ENCODE results near the gene PPP3R2. TPM values are rescaled to one million over a fixed set of nuclear protein-coding genes. Genes with fewer than 3 reads are reported as not detected.

Gene PPP3R2
- total RNA-seq, 6 donors from 2014 or later: not detected

- ATAC-seq (ENCODE audit: low FRiP score in 2 of 2): no peak
- 74 to 92% methylated on average over 1 of the region's 1 CpG for WGBS, 2 donors
Observed at GRCh38 chr9:101635473-101635872, 40.7 kb upstream of the PPP3R2 start.

GRCh38 chr9:101634741-101635409, 40.1 kb upstream of the PPP3R2 start:
- WGBS, 2 donors: 72 to 86% methylated on average over 4 of the region's 4 CpGs
- TF ChIP-seq, protein P1, sequence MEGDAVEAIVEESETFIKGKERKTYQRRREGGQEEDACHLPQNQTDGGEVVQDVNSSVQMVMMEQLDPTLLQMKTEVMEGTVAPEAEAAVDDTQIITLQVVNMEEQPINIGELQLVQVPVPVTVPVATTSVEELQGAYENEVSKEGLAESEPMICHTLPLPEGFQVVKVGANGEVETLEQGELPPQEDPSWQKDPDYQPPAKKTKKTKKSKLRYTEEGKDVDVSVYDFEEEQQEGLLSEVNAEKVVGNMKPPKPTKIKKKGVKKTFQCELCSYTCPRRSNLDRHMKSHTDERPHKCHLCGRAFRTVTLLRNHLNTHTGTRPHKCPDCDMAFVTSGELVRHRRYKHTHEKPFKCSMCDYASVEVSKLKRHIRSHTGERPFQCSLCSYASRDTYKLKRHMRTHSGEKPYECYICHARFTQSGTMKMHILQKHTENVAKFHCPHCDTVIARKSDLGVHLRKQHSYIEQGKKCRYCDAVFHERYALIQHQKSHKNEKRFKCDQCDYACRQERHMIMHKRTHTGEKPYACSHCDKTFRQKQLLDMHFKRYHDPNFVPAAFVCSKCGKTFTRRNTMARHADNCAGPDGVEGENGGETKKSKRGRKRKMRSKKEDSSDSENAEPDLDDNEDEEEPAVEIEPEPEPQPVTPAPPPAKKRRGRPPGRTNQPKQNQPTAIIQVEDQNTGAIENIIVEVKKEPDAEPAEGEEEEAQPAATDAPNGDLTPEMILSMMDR (IDR thresholded peaks at IDR 0.05): no peak
- TF ChIP-seq EP300 (IDR thresholded peaks at IDR 0.05) (no peak), POLR2A (IDR thresholded peaks at IDR 0.05) (no peak), POLR2AphosphoS5 (IDR thresholded peaks at IDR 0.05) (no peak)
- H3K9me3 ChIP-seq: no peaks in the 10 kb centered on the region
- no peaks in the 10 kb centered on the region for H3K36me3 ChIP-seq
- H3K27me3 ChIP-seq: no peaks in the 10 kb centered on the region
- ATAC-seq (ENCODE audit: low FRiP score in 2 of 2) (no peak), DNase-seq (no peak)
- H3K4me1 ChIP-seq: no peaks in the 10 kb centered on the region
- no peak overlapping the region for H3K27ac ChIP-seq
- no peak overlapping the region for H3K4me3 ChIP-seq

More at GRCh38 chr9:101635473-101635872, 40.7 kb upstream of the PPP3R2 start:
- no peak for DNase-seq
- no peak overlapping the region for H3K27ac ChIP-seq
- no peak overlapping the region for H3K4me3 ChIP-seq
- no peaks in the 10 kb centered on the region for H3K36me3 ChIP-seq
- no peaks in the 10 kb centered on the region for H3K27me3 ChIP-seq
- TF ChIP-seq, protein P1 (IDR thresholded peaks at IDR 0.05): no peak
- TF ChIP-seq EP300 (IDR thresholded peaks at IDR 0.05): no peak
- H3K9me3 ChIP-seq: no peaks in the 10 kb centered on the region
- H3K4me1 ChIP-seq: no peaks in the 10 kb centered on the region

DNA sequence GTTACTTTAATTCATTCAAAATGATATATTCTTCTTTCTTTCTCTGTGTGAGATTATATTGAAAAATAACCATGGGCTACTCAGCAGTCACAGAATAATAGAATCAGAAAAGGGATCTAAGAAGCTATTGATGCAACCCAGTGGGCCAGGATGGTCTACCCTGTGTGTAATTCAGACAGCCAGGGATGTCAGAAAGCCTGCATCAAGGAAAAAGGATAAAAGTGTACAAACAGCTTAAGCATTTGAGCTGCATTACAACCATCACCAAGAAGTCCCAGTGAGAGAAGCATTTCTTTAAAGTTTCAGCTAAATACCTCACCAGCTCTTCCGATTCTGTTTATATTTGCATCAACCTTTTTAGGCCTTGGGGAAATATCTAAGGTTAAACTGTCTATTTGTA, 37.8 kb upstream of the PPP3R2 start:
- DNase-seq: no peak
- WGBS, 2 donors: 82 to 88% methylated on average over 1 of the region's 1 CpG
- no peaks in the 10 kb centered on the region for H3K9me3 ChIP-seq
- H3K27ac ChIP-seq: no peak overlapping the region
- H3K4me1 ChIP-seq: no peaks in the 10 kb centered on the region
- H3K4me3 ChIP-seq: no peak overlapping the region
- TF ChIP-seq POLR2A (IDR thresholded peaks at IDR 0.05) (no peak), POLR2AphosphoS5 (IDR thresholded peaks at IDR 0.05) (no peak), EP300 (IDR thresholded peaks at IDR 0.05) (no peak)
- TF ChIP-seq, protein P1 (IDR thresholded peaks at IDR 0.05): no peak
- no peaks in the 10 kb centered on the region for H3K27me3 ChIP-seq
- no peak for ATAC-seq (ENCODE audit: low FRiP score in 2 of 2)
- no peaks in the 10 kb centered on the region for H3K36me3 ChIP-seq

DNA sequence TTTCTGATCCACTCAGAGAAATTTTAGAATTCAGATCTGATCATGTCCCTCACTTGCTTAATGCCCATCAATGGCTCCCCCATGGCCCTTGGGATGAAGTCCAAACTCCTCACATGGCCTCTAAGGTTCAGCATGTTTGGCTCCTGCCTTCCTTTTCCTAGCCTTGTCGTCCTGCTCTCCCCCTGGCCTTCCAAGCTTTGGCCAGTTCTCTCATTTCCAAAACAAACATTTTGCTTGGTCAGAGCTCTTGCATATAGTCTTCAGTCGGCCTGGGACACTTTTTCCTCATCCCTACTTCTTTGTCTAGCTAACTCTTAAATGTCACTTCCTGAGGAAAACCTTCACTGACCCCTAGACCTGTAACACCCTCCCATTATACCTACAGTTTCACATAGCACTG, 37.1 kb upstream of the PPP3R2 start:
- Histone ChIP-seq H3K4me1 (no peaks in the 10 kb centered on the region), H3K36me3 (no peaks in the 10 kb centered on the region), H3K27ac (no peak overlapping the region), H3K27me3 (no peaks in the 10 kb centered on the region), H3K9me3 (no peaks in the 10 kb centered on the region), H3K4me3 (no peak overlapping the region)
- 37 to 49% methylated on average over 2 of the region's 2 CpGs for WGBS, 2 donors
- ATAC-seq (ENCODE audit: low FRiP score in 2 of 2): no peak
- no peak for DNase-seq
- TF ChIP-seq EP300 (IDR thresholded peaks at IDR 0.05): no peak
- TF ChIP-seq, protein P1 (IDR thresholded peaks at IDR 0.05): no peak
- no peak for TF ChIP-seq POLR2A (IDR thresholded peaks at IDR 0.05)
- TF ChIP-seq POLR2AphosphoS5 (IDR thresholded peaks at IDR 0.05): no peak

DNA sequence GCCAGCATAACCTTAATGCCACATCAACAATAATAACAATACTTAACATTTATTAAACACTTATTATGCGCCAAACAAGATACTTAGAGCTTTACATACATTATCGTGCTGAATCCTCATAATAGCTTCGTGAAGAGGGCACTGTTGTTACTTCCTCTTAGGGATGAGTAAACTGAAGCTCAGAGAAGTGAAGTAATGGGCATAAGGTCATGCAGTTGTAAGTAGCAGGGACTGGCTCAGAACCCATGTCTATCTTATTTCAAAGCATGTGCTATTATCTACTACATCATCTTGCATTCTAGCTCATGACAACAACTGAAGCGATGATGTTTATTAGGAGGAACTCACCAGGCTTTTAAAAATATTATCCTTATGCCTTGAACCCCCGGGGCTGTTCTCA, 34.9 kb upstream of the PPP3R2 start:
- WGBS, 2 donors: 72 to 74% methylated on average over 5 of the region's 5 CpGs
- H3K4me1 ChIP-seq: no peaks in the 10 kb centered on the region
- no peaks in the 10 kb centered on the region for H3K9me3 ChIP-seq
- H3K4me3 ChIP-seq: no peak overlapping the region
- H3K27me3 ChIP-seq: no peaks in the 10 kb centered on the region
- TF ChIP-seq EP300 (IDR thresholded peaks at IDR 0.05): no peak
- TF ChIP-seq POLR2A (IDR thresholded peaks at IDR 0.05): no peak
- TF ChIP-seq, protein P1 (IDR thresholded peaks at IDR 0.05): no peak
- no peak for TF ChIP-seq POLR2AphosphoS5 (IDR thresholded peaks at IDR 0.05)
- no peak for DNase-seq
- no peaks in the 10 kb centered on the region for H3K36me3 ChIP-seq
- ATAC-seq (ENCODE audit: low FRiP score in 2 of 2): no peak
- H3K27ac ChIP-seq: no peak overlapping the region

Data from upper lobe of left lung (tissue), 6 donors.